ENCODE results near the gene OBSCN.
"Not testable (repeated sequence)": the region's sequence is repeated elsewhere in the genome, so short reads cannot be mapped to it uniquely, and the experiment has no call there.

DNA sequence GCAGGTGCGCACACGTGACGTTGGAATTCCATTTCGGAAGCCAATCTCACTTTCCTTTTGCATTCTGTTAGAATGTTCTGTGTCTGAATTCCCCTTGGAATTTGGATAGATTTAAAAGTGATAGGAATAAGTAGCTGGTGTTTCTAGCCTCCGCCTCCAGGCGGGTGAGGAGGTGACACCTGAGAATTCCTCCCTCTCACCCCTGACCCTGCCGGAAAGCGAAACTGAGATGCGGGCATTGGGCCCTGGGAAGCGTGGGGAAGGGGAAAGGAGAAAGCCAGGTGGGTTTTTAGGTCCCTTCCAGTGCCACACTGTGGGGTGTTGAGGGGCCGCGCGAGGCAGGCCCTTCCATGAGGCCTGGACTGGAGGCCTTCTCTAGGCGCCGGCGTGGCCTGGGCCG, 61.6 kb downstream of the OBSCN start:
- TF ChIP-seq CTCF (IDR thresholded peaks at IDR 0.05); ZFX (IDR thresholded peaks at IDR 0.05; ENCODE audit: borderline replicate concordance): not testable (repeated sequence)

Measured in 22Rv1 (cell line).